ENCODE data around the gene RIMS4. TPM values are rescaled to one million over a fixed set of nuclear protein-coding genes. Genes with fewer than 3 reads are reported as not detected.

RIMS4 gene
- total and polyA plus RNA-seq, 9 of the 15 experiments (the other 6 are each of a cell fraction or from before 2014, with no cell fraction given): 0.04 TPM; not detected in 8

- FAIRE-seq (no peak), ATAC-seq (no peak), DNase-seq (ENCODE audit: extremely low read depth in 1 of 4, low spot score in 3 of 4) (no peak)
- in situ Hi-C loops (cut with MboI) (no loop called here), intact Hi-C loops (cut with micrococcal nuclease) (no loop called here)
- Histone ChIP-seq H2AFZ (ENCODE audit: low read depth, low read length) (no peak overlapping the region), H3K27me3 (ENCODE audit: control insufficient read depth in 2 of 2, insufficient read depth in 2 of 2, low read length in 2 of 2) (peaks cover 30 to 54% of the 10 kb centered on the region in 2 experiments; a peak in 4 of 5 replicates), H3K79me2 (ENCODE audit: control insufficient read depth, insufficient read depth, low read length) (no peaks in the 10 kb centered on the region), H3K36me3 (ENCODE audit: control insufficient read depth, insufficient read depth, low read length) (no peaks in the 10 kb centered on the region), H3K9me1 (ENCODE audit: control insufficient read depth, insufficient read depth, low read length) (no peaks in the 10 kb centered on the region), H3K27ac (ENCODE audit: extremely low read depth, low read depth, low read length) (no peak overlapping the region), H3K4me3 (no peak overlapping the region), H3K4me1 (replicated peaks in 1 of 2; ENCODE audit: control insufficient read depth in 2 of 2, insufficient read depth in 2 of 2, low read length in 2 of 2) (no peaks in the 10 kb centered on the region), H3K9me3 (replicated peaks; ENCODE audit: control insufficient read depth, insufficient read depth, low read depth, low read length) (no peaks in the 10 kb centered on the region), H4K20me1 (replicated peaks; ENCODE audit: control insufficient read depth, insufficient read depth, low read length) (no peaks in the 10 kb centered on the region), H3K9ac (ENCODE audit: insufficient read depth in 1 of 2, low read depth in 2 of 2, low read length in 2 of 2) (no peak overlapping the region), H3K4me2 (ENCODE audit: insufficient read depth, low read length) (no peak overlapping the region)
- WGBS (ENCODE audit: insufficient coverage, low coverage, missing lambda C conversion rate): 1% methylated on average over 6 of the region's 6 CpGs
- CTCF ChIA-PET (ENCODE audit: low intra/inter-chr PET ratio): no interaction called here
- TF ChIP-seq U2AF1 (optimal IDR thresholded peaks at IDR 0.05; ENCODE audit: low read depth, low read length): no peak
- no TSS peak for BruUV-seq (replicated peaks)
- POLR2A ChIA-PET: no interaction called here
Observed at GRCh38 chr20:44841955-44842354, 31.6 kb upstream of the RIMS4 start.

- no peak overlapping the region for H3K27ac ChIP-seq (ENCODE audit: extremely low read depth, low read depth, low read length)
- in situ Hi-C loops (cut with MboI) (no loop called here), intact Hi-C loops (cut with micrococcal nuclease) (no loop called here)
- no peaks in the 10 kb centered on the region for H3K4me1 ChIP-seq (replicated peaks in 1 of 2; ENCODE audit: control insufficient read depth in 2 of 2, insufficient read depth in 2 of 2, low read length in 2 of 2)
- peaks cover 33 to 63% of the 10 kb centered on the region in 2 experiments; a peak in 4 of 5 replicates for H3K27me3 ChIP-seq (ENCODE audit: control insufficient read depth in 2 of 2, insufficient read depth in 2 of 2, low read length in 2 of 2)
- TF ChIP-seq PRMT5 (CRISPR knock-in tag; IDR thresholded peaks at IDR 0.05) (no peak), CHD1 (IDR thresholded peaks at IDR 0.05; ENCODE audit: low read length) (no peak), PPARD (CRISPR knock-in tag; IDR thresholded peaks at IDR 0.05) (no peak), TAF7 (tag; IDR thresholded peaks at IDR 0.05) (no peak)
- no peaks in the 10 kb centered on the region for H3K36me3 ChIP-seq (ENCODE audit: control insufficient read depth, insufficient read depth, low read length)
- no peak overlapping the region for H3K4me2 ChIP-seq (ENCODE audit: insufficient read depth, low read length)
- CTCF ChIA-PET (ENCODE audit: low intra/inter-chr PET ratio): interaction anchor here (0.6 kb wide), 1 partner anchor 90 kb away, joined by 8 read pairs; no protein-coding TSS in a partner anchor
- WGBS (ENCODE audit: insufficient coverage, low coverage, missing lambda C conversion rate): 3% methylated on average over 5 of the region's 5 CpGs
- H3K9me3 ChIP-seq (replicated peaks; ENCODE audit: control insufficient read depth, insufficient read depth, low read depth, low read length): no peaks in the 10 kb centered on the region
- no peaks in the 10 kb centered on the region for H4K20me1 ChIP-seq (replicated peaks; ENCODE audit: control insufficient read depth, insufficient read depth, low read length)
- no peak for ATAC-seq
- no peak overlapping the region for H3K4me3 ChIP-seq
- H3K9ac ChIP-seq (ENCODE audit: insufficient read depth in 1 of 2, low read depth in 2 of 2, low read length in 2 of 2): no peak overlapping the region
- H2AFZ ChIP-seq (ENCODE audit: low read depth, low read length): no peak overlapping the region
- no TSS peak for BruUV-seq (replicated peaks)
- no peaks in the 10 kb centered on the region for H3K9me1 ChIP-seq (ENCODE audit: control insufficient read depth, insufficient read depth, low read length)
- DNase-seq (ENCODE audit: extremely low read depth in 1 of 4, low spot score in 3 of 4): no peak
- POLR2A ChIA-PET: interaction anchor here (1.1 kb wide), 1 partner anchor 145 kb away, joined by 3 read pairs; no protein-coding TSS in a partner anchor
- no peaks in the 10 kb centered on the region for H3K79me2 ChIP-seq (ENCODE audit: control insufficient read depth, insufficient read depth, low read length)
- FAIRE-seq: no peak
Observed at GRCh38 chr20:44840826-44841225, 30.5 kb upstream of the RIMS4 start.
